Sigmoid colon (tissue), 4 donors: Measurements from ENCODE around the gene EHBP1L1.

Source experiments
- CTCF ChIP-seq, 4 experiments: fragments of 450-650 bp in 3 of 4; fragments of 200-600 bp in 1 of 4; IDR thresholded peaks; one replicate each; pipeline ENCODE4 v1.5.1; 2016 to 2019; ENCODE audit warnings: antibody characterized with exemption in 4 of 4, mild to moderate bottlenecking in 3 of 4, moderate library complexity in 2 of 4
- EP300 ChIP-seq, 4 donors: sonication (generic); formaldehyde crosslinking; IDR thresholded peaks; one replicate each; pipeline ENCODE4 v1.6.1; 2017; ENCODE audit warnings: antibody characterized with exemption in 4 of 4

- TF ChIP-seq CTCF (IDR thresholded peaks at IDR 0.05) (no peak), EP300 (IDR thresholded peaks at IDR 0.05) (no peak)
These were observed 20.9 kb upstream of the EHBP1L1 start for GRCh38 chr11:65554842-65555430.
